Sigmoid colon (tissue), 3 donors: ENCODE data around the gene SPAM1.

ENCODE experiments used
- CTCF ChIP-seq, 4 experiments: fragments of 450-650 bp in 3 of 4; fragments of 200-600 bp in 1 of 4; IDR thresholded peaks; one replicate each; pipeline ENCODE4 v1.5.1; 2016 to 2019; ENCODE audit warnings: antibody characterized with exemption in 4 of 4, mild to moderate bottlenecking in 3 of 4, moderate library complexity in 2 of 4
- POLR2A ChIP-seq, 2 donors: fragments of 450-650 bp; IDR thresholded peaks; one replicate each; pipeline ENCODE4 v1.6.1; 2016; ENCODE audit warnings: antibody characterized with exemption in 2 of 2, mild to moderate bottlenecking in 2 of 2, moderate library complexity in 2 of 2

- TF ChIP-seq CTCF (IDR thresholded peaks at IDR 0.05): no peak
- no peak for TF ChIP-seq POLR2A (IDR thresholded peaks at IDR 0.05)
Measured at GRCh38 chr7:123945938-123946337, 20.9 kb downstream of the SPAM1 start.
